OCI-LY1 (cell line): ENCODE data around the gene MKX.

Experiments
- H2AFZ ChIP-seq: fragments of 200-600 bp; sonication (generic), shearing (Covaris generic); 2 replicates; pipeline ENCODE4 v1.6.0; 2014; ENCODE audit warnings: antibody characterized with exemption, mild to moderate bottlenecking, low read length
- H3F3A ChIP-seq: fragments of 200-600 bp; sonication (generic), shearing (Covaris generic); 2 replicates; pipeline ENCODE4 v1.6.0; 2014; ENCODE audit warnings: mild to moderate bottlenecking, antibody characterized with exemption, low read length, moderate library complexity; ENCODE audit not compliant: insufficient read depth
- H3K27ac ChIP-seq: fragments of 200-600 bp; sonication (generic); 2 replicates; pipeline ENCODE4 v1.5.1; 2014; ENCODE audit warnings: low read length, mixed run types, mild to moderate bottlenecking, low read depth; ENCODE audit not compliant: poor library complexity, severe bottlenecking
- H3K27me3 ChIP-seq: fragments of 200-600 bp; sonication (generic); 2 replicates; pipeline ENCODE4 v1.6.0; 2014; ENCODE audit warnings: antibody characterized with exemption, mild to moderate bottlenecking, low read length, moderate library complexity; ENCODE audit not compliant: insufficient read depth
- H3K36me3 ChIP-seq: fragments of 200-600 bp; sonication (generic); 2 replicates; pipeline ENCODE4 v1.6.1; 2014; ENCODE audit warnings: mild to moderate bottlenecking, antibody characterized with exemption, low read length, moderate library complexity, mixed read lengths; ENCODE audit not compliant: insufficient read depth
- H3K4me1 ChIP-seq: fragments of 200-600 bp; sonication (generic); 2 replicates; pipeline ENCODE4 v1.5.1; 2014; ENCODE audit warnings: mild to moderate bottlenecking, low read length, moderate library complexity; ENCODE audit not compliant: insufficient read depth, severe bottlenecking
- H3K4me2 ChIP-seq: fragments of 200-600 bp; sonication (generic), shearing (Covaris generic); 2 replicates; pipeline ENCODE4 v1.6.1; 2014; ENCODE audit warnings: low read length
- H3K4me3 ChIP-seq: fragments of 200-600 bp; sonication (generic); 2 replicates; pipeline ENCODE4 v1.5.1; 2014; ENCODE audit warnings: low read length, low read depth, mild to moderate bottlenecking, mixed read lengths; ENCODE audit not compliant: poor library complexity, severe bottlenecking
- H3K79me2 ChIP-seq: fragments of 200-600 bp; shearing (Covaris generic); 2 replicates; pipeline ENCODE4 v1.6.1; 2016; ENCODE audit warnings: mixed run types, low read length, mixed read lengths; ENCODE audit not compliant: insufficient read depth
- H3K9ac ChIP-seq: fragments of 200-600 bp; sonication (generic), shearing (Covaris generic); 2 replicates; pipeline ENCODE4 v1.6.1; 2014; ENCODE audit warnings: mild to moderate bottlenecking, low read length, mixed read lengths
- H3K9me2 ChIP-seq: fragments of 200-600 bp; sonication (generic), shearing (Covaris generic); 2 replicates; pipeline ENCODE4 v1.6.1; 2014; ENCODE audit warnings: low read depth, mild to moderate bottlenecking, low read length, mixed read lengths
- H3K9me3 ChIP-seq: fragments of 200-600 bp; shearing (Covaris generic); 2 replicates; pipeline ENCODE4 v1.6.1; 2014; ENCODE audit warnings: low read length, mixed read lengths
- H4K20me1 ChIP-seq: fragments of 200-600 bp; sonication (generic), shearing (Covaris generic); 2 replicates; pipeline ENCODE4 v1.6.0; 2016; ENCODE audit warnings: mild to moderate bottlenecking, low read length; ENCODE audit not compliant: insufficient read depth
- EZH2 ChIP-seq: fragments of 200-600 bp; sonication (generic), shearing (Covaris generic); IDR thresholded peaks from 2 replicates; pipeline ENCODE4 v1.8.0; 2017; ENCODE audit warnings: borderline replicate concordance, mixed run types, mild to moderate bottlenecking, antibody characterized with exemption, low read length, moderate library complexity, mixed read lengths
- TF ChIP-seq, protein P1 (sequence below): fragments of 200-600 bp; sonication (generic), shearing (Covaris generic); IDR thresholded peaks from 2 replicates; pipeline ENCODE4 v1.5.1; 2017; ENCODE audit warnings: mild to moderate bottlenecking, antibody characterized with exemption, low read length, moderate library complexity, mixed read lengths

The MKX gene

GRCh38 chr10:27710014-27710413 is 35.6 kb downstream of the MKX start:
- Histone ChIP-seq H3K36me3 (no peaks in the 10 kb centered on the region), H2AFZ (no peak overlapping the region), H4K20me1 (no peaks in the 10 kb centered on the region), H3K9me3 (no peaks in the 10 kb centered on the region), H3K9ac (no peak overlapping the region), H3K9me2 (no peaks in the 10 kb centered on the region), H3K79me2 (no peaks in the 10 kb centered on the region), H3K27me3 (no peaks in the 10 kb centered on the region), H3K4me3 (no peak overlapping the region), H3K4me2 (no peak overlapping the region), H3F3A (no peaks in the 10 kb centered on the region), H3K4me1 (no peaks in the 10 kb centered on the region), H3K27ac (no peak overlapping the region)
- TF ChIP-seq, protein P1, sequence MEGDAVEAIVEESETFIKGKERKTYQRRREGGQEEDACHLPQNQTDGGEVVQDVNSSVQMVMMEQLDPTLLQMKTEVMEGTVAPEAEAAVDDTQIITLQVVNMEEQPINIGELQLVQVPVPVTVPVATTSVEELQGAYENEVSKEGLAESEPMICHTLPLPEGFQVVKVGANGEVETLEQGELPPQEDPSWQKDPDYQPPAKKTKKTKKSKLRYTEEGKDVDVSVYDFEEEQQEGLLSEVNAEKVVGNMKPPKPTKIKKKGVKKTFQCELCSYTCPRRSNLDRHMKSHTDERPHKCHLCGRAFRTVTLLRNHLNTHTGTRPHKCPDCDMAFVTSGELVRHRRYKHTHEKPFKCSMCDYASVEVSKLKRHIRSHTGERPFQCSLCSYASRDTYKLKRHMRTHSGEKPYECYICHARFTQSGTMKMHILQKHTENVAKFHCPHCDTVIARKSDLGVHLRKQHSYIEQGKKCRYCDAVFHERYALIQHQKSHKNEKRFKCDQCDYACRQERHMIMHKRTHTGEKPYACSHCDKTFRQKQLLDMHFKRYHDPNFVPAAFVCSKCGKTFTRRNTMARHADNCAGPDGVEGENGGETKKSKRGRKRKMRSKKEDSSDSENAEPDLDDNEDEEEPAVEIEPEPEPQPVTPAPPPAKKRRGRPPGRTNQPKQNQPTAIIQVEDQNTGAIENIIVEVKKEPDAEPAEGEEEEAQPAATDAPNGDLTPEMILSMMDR = no peak
- TF ChIP-seq EZH2 = no peak

DNA sequence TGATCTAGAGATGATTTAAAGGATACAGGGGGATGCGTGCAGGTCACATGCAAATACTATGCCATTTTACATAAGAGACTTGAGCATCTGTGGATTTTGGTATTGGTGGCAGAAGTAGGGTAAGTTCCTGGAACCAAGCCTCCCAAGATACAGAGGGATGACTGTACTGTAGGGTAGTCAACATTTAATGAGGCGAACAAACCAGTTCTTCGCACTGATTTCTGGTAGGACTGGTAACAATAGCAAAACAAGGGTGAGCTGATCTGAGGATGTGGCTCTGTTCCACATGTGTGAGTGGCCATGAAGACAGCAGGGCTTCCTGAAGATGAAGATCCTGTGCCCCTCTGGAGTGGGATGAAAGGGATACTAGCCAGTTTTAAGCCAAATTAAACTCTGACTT is 36.3 kb downstream of the MKX start:
- Histone ChIP-seq H3K4me2 (no peak overlapping the region), H2AFZ (no peak overlapping the region), H3K27me3 (no peaks in the 10 kb centered on the region), H3K9me3 (no peaks in the 10 kb centered on the region), H3K36me3 (no peaks in the 10 kb centered on the region), H3K79me2 (no peaks in the 10 kb centered on the region), H4K20me1 (no peaks in the 10 kb centered on the region), H3F3A (no peaks in the 10 kb centered on the region), H3K27ac (no peak overlapping the region), H3K9me2 (no peaks in the 10 kb centered on the region), H3K4me1 (no peaks in the 10 kb centered on the region), H3K4me3 (no peak overlapping the region), H3K9ac (no peak overlapping the region)
- TF ChIP-seq, protein P1 = no peak
- no peak for TF ChIP-seq EZH2

- Histone ChIP-seq H3K36me3 (no peaks in the 10 kb centered on the region), H4K20me1 (no peaks in the 10 kb centered on the region), H3K4me3 (no peak overlapping the region), H3K9me2 (no peaks in the 10 kb centered on the region), H2AFZ (no peak overlapping the region), H3K27me3 (no peaks in the 10 kb centered on the region), H3K9me3 (no peaks in the 10 kb centered on the region), H3K4me2 (no peak overlapping the region), H3K9ac (no peak overlapping the region), H3K27ac (no peak overlapping the region), H3K79me2 (no peaks in the 10 kb centered on the region), H3F3A (no peaks in the 10 kb centered on the region), H3K4me1 (no peaks in the 10 kb centered on the region)
- TF ChIP-seq, protein P1 = no peak
- TF ChIP-seq EZH2 = no peak
These were observed 43.6 kb downstream of the MKX start for GRCh38 chr10:27701938-27702537.
